MM.1S (cell line): Measurements from ENCODE around the gene MPP4.

Source experiments
- CTCF ChIP-seq: fragments of 300-600 bp; sonication (generic); IDR thresholded peaks from 2 replicates; pipeline ENCODE4 v1.5.1; 2016; ENCODE audit warnings: antibody characterized with exemption, low read length, mixed read lengths
- EZH2 ChIP-seq: fragments of 300-600 bp; sonication (generic); optimal IDR thresholded peaks from 2 replicates; pipeline ENCODE3; 2017; ENCODE audit warnings: low read depth, mild to moderate bottlenecking, antibody characterized with exemption, low read length, mixed read lengths
- EZH2phosphoT487 ChIP-seq: fragments of 300-600 bp; sonication (generic); IDR thresholded peaks from 2 replicates; pipeline ENCODE4 v1.6.1; 2018; ENCODE audit warnings: antibody characterized with exemption, low read length

- no peak for TF ChIP-seq CTCF
- no peak for TF ChIP-seq EZH2phosphoT487
- TF ChIP-seq EZH2, result no peak
Observed at GRCh38 chr2:201661366-201661765, 37.1 kb downstream of the MPP4 start.
